Measurements from ENCODE around the gene PFDN5.

PFDN5 gene

DNA sequence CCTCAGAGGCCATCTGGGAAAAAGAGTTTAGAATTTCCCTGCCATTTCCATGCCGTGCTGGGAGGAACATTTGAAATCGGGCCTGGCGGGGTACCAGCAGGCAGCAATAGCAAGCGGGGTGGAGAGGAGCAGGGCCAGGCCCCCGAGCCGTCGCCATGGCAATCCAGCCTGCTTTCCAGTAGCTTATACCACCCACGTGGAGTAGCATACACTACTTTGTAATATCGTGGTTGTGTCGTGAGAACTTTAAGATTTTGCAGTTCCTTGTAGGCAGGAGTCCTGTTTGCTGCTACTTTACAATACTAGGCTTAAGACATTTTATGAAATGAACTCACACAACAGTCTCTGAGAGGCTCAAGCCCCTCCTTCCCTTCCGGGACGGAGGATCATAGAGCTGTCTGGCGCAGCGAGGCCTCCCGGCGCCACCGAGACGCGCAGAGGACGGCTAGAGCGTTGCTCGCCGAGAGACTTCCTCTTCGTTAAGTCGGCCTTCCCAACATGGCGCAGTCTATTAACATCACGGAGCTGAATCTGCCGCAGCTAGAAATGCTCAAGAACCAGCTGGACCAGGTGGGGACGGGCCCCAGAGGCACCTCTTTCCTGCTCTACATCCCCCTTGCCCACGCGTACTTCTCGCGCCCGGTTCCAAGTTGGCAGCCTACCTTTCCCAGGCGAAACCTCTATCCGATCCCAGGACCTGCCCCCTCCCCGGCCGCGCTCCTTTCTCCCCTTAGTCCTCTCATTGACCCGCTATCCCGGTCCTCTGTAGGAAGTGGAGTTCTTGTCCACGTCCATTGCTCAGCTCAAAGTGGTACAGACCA, at the start of gene PFDN5:
PFDN5 (plus strand) TSS at position 473 of the 821 bp plus-strand sequence; CDS start at position 499, 26 bp downstream.
- peak; percentile 83 for DNase-seq

DNA sequence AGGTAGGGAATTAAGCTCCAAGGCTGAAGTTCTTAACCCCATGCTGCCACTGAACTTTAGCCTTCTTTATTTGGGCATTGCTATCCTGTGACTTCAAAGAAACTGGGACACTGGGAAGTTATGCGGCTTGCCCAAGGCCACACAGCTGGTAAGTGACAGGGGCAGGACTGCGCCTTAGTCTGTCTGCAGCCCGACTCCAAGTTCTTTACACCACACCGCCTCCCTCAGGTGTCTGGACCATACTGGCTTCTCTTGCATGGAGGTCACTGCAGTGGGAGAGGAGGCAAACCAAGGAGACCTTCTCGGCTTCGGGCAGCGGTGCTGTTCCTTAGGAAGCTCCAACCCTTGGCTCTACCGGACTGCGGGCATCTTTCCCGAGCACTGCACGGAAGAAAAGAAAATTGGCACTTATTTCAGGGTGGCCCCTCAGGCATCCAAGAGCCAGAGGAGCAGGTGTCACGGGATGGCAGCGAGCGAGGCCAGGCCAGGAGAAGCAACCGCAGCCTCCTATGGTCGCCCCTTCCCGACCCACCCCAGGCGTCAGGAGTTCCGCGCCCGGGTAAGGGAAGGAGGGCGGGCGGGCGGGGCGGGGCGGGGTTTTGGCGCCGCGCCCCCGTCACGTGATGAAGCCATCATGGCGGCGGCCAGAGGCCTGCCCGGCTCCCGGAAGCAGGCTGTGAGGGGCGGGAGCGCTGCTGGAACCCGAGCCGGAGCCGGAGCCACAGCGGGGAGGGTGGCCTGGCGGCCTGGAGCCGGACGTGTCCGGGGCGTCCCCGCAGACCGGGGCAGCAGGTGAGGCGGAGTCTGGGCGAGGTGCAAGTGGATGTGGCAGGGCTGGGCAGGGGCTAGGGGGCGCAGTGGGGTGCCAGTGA, 43.6 kb upstream of the PFDN5 start:
- DNase-seq: peak; percentile 79

DNA sequence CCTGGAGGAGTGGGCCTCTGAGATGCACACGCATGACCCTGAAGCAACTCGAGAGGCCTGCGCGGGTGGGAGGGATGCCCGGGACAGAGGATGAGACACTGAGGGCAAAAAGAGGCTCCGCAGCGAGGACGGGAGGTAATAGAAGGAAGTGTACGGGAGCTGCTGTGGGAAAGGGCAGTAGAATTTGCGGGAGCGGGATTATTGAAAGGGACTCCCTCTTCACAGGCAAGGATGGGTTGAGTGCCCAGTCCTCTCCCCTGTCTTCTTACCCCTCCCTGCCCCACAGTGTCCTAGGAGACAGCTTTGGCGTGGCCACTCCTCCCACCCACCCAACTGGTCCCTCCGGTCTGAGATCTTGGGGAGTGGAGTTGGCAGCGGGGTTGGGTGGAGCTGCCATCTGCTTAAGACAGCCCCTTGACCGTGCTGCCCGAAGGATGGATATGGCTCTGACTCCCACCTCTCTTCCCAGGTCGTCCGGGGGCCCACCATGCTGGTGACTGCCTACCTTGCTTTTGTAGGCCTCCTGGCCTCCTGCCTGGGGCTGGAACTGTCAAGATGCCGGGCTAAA, 42.9 kb upstream of the PFDN5 start:
- DNase-seq: no peak

DNA sequence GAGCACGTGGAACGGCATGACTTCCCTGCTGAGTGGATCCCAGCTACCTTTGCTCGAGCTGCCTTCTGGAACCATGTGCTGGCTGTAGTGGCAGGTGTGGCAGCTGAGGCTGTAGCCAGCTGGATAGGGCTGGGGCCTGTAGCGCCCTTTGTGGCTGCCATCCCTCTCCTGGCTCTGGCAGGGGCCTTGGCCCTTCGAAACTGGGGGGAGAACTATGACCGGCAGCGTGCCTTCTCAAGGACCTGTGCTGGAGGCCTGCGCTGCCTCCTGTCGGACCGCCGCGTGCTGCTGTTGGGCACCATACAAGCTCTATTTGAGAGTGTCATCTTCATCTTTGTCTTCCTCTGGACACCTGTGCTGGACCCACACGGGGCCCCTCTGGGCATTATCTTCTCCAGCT, 42.0 kb upstream of the PFDN5 start:
- DNase-seq: no peak

DNA sequence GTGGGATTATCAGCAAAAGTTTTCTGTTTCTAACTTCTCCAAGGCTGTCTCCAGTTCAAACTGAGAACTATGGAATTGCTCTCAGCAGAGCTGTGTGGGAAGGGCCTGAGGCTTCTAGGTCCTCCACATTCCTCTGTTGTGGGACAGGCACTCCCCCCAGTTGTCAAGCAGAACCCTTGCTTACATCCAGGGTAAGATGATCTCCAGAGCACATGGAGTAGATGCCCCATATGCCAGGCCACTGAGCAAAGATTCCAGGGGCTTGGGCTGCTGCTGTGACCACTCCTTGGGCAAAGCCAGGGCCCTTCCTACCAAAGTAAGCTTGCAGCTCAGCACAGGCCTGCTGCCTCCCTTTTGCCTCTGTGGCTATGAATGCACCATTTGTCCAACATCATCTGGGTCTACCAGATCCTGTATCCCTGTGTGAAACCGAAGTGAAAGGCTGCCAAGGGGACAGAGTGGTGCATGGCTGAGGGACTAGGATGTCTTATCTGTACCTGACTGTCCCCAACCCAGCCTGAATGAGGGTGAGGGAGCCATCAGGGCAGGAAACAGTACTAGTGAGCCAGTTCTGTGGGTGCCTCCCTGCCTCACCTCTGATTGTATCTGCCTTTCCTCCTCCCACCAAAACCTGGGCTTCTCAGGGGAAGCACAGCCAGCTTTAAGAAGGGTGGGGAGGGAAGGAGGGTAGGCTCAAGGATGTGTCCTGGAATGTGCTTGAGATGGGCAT, 40.4 kb upstream of the PFDN5 start:
- DNase-seq: no peak

DNA sequence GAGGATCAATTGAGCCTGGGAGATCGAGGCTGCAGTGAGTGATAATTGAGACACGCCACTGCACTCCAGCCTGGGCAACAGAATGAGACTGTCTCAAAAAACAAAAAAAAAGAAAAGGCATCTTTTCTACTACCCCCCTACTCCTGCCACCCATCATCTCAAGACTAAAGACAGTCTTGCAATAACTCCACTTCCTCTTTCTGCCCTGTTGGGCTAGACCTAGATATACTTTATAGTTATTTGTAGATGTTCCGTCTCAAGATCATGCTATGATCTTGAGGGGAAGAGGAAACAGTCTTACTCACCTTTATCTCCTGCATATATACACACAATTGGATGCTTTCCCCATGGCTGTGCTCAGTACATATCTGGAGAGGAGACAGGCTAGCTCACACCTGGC, 39.3 kb upstream of the PFDN5 start:
- no peak for DNase-seq

DNA sequence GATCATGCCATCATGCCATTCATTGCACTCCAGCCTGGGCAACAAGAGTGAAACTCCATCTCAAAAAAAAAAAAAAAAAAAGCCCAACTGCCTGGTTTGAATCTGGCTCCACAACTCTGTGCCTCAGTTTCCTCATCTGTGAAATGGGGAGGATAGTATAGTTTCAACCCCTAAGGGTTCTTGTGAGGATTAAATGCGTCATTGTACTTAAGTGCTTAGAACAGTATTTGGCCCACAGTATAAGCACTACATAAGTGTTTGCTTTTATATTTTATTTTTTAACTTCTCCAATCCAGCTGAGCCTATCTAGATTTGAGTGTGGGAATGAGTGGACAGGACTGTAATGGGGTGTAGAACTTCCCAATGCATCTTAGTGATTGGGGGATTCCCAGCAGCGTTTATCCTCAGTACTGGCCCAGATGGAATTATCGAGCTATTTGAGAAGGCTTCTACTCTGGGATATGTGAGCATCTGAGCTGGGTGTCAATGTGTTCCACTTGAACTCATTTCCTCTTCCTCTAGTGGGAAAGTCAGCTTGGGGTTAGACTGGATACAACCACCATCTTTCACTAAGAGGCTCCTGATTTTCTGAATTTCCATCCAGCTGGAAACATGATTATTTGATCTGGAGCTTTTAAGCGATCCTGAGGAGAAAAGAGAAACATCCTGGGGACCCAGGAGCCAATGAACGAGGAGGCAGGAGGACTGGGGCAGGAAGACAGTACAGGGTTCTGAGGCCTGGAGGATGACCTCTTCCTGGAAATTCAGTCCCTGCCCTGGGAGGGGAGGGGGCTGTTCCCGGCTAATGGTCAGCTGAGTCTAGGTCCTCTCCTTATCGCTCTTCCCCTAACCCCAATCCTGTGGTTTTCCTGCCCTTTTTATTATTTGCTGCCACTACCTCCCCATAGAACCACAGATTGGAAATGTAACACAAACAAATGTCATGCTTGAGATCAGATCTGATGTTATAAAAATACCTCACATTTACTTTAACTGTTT, 36.5 kb upstream of the PFDN5 start:
- no peak for DNase-seq

DNA sequence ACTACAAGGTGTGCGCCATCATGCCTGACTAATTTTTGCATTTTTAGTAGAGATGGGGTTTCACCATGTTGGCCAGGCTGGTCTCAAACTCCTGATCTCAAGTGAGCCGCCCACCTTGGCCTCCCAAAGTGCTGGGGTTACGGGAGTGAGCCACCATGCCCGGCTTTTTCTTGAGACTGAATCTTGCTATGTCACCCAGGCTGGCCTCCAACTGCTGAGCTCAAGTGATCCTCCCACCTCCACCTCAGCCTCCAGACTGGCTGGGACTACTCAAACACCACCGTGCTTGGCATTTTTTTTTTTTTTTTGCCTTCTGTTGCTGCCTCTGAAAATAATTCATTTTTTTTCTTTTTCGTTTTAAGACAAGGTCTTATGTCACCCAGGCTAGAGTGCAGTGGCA, 35.5 kb upstream of the PFDN5 start:
- DNase-seq: no peak

DNA sequence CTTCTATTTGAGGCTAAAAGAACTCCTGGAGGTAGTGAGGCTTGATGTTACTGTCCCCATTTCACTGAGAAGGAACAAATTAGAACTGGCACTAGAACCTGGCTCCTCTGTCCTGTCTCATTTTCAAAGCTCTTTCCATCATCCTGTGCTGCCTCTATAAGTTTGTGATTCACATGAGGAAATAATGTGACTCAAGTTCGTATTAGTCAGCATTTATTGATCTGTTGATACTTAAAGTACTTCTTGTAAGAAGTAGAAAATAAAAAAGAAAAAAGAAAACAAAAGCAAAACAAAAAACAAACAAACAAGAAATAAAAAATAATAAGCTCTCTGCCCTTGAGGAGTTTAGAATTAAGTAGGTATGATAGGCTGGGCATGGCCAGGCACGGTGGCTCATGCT, 29.6 kb upstream of the PFDN5 start:
- DNase-seq: no peak

DNA sequence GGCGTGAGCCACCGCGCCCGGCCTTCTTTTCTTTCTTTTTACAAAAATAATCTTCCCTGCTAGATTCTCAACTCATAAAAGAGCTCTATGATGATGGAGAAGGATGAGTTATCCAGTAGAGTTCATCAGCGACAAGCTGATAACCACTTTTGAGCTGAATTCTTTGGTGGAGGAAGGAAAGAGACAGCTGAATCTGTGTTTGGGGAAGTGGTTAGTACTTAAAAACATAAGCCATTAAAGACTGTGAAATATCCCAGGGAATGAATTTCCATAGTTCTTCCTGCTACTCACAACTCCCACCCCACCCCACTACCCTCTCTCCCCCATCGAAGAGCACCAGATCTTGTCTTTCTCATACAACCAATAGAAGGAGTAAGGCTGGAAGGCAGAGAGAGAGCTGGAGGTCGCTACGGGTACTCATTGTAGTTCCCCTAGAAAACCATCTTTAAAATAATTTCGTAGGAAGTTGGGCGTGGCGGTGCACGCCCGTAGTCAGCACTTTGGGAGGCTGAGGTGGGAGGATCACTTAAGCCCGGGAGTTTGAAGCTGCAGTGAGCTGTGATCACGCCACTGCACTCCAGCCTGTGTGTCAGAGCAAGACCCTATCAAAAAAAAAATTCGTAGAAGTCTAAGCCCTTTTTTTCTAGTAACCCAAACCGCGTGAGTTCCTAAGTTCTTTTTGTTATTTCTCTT, 27.9 kb upstream of the PFDN5 start:
- DNase-seq: no peak

DNA sequence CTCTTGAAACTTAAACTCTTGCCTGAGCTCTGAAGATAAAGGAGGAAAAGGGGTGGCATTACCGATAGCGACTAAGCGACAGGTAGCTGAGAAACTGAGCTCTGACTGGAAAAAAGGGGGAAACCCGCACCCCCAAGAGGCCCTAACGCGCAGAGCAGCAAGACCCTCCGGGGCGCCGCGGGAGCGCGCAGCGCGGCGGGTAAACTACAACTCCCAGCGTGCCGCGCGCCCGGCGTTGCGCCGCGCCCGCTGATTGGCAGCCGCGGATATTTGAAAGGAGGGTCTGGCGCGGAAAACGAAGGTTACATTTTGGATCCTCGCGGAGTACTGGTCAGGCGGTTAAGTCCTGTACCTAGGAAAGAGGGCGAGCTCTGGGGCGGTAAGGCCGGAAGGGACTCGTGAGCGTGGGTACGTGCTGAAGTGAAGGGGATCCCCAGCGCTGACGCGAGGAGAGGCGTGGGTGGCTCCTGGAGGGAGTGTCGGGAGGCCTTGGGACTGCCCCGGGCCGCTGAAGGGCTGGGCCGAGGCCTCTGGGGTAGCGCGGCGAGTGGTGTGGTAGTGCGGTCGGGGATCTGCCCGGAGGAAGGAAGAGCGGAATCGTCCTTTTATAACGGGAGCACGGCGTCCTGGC, 27.2 kb upstream of the PFDN5 start, which contains the start of gene ESPL1:
ESPL1 (plus strand) TSS at position 301 of the 631 bp plus-strand sequence. CDS start 468 bp downstream, outside the sequence.
- peak; percentile 83 for DNase-seq

DNA sequence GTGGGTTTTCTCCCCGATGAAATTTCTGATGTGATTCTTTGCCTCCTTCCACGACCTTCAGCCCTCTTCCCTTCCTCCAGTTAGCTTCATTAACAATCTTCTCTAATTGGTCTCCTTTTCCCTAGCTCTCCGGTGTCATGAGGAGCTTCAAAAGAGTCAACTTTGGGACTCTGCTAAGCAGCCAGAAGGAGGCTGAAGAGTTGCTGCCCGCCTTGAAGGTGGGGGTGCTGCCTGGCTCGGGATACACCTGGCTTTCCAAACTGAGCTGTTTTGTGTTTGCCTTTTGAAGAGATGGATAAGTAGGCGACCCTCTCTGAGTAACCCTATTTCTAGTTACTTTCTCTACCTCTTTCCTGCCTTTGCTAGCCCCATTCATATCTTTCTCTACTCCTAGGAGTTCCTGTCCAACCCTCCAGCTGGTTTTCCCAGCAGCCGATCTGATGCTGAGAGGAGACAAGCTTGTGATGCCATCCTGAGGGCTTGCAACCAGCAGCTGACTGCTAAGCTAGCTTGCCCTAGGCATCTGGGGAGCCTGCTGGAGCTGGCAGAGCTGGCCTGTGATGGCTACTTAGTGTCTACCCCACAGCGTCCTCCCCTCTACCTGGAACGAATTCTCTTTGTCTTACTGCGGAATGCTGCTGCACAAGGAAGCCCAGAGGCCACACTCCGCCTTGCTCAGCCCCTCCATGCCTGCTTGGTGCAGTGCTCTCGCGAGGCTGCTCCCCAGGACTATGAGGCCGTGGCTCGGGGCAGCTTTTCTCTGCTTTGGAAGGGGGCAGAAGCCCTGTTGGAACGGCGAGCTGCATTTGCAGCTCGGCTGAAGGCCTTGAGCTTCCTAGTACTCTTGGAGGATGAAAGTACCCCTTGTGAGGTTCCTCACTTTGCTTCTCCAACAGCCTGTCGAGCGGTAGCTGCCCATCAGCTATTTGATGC, 26.4 kb upstream of the PFDN5 start:
- DNase-seq: no peak

DNA sequence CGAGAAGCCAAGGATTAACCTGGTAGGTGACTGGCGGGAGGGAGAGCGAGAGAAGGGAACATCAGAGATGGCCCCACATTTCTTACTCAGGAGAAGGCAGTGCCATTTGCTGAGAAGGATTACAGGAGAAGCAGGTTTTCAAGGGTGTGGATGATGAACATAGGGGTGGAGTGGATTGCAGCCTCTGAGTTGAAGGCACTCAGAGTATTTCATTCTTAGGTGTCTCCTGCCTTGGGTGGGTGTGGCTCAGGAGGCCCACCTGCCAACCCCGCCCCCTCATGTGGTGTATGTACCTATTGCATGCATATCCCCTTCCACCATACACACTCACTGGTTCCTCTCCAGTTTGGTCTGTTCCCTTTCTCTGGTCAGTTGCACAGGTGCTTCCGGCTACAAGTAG, 20.9 kb upstream of the PFDN5 start:
- no peak for DNase-seq

DNA sequence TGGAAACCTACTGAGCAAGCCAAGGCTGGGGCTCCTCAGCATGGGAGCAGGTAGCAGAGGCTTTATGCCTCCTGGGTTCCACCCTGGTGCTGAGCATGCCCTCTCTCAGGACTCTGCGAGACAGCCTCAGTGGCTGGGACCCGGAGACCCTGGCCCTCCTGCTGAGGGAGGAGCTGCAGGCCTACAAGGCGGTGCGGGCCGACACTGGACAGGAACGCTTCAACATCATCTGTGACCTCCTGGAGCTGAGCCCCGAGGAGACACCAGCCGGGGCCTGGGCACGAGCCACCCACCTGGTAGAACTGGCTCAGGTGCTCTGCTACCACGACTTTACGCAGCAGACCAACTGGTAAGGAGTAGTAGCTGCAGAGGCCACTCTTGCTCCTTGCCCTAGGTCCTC, 18.8 kb upstream of the PFDN5 start:
- no peak for DNase-seq

DNA sequence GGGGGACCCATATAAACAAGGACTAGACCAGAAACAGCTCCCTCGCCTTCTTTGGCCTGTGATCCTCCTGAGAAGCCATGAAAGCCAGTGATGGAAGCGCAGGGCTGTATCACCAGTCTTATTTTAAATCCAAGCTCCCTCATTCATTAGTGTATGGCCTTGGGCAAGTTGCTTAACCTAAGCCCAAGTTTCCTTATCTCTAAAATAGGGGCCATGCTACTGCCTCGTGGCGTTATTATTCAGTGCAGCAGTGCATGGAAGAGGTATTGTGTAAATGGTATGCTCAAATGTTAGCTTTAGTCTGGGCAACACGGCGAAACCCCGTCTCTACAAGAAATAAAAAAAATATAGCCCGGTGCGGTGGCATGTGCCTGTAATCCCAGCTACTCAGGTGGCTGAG, 17.4 kb upstream of the PFDN5 start:
- no peak for DNase-seq

DNA sequence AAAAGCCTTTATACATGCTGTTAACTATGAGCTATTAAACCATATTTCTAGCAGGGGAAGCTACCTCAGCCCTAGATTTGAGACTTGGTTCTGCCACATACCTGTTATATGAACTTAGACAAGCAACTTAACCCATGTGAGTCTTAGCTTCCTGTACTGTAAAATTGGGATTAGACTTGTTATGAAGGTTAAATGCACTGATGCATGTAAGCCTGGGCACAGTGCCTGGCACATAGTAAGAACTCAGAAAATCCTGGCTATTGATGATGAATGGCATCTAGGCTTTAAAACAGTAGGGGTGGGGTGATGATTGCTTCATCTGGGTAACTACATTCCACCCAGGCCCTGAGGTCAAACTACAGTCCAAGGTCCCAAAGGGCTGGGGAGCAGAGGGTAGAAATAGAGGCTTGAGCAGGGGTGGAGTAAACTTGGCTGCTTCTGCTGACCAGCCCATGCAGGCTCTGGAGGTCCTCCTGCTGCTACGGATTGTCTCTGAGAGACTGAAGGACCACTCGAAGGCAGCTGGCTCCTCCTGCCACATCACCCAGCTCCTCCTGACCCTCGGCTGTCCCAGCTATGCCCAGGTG, 16.0 kb upstream of the PFDN5 start:
- no peak for DNase-seq

DNA sequence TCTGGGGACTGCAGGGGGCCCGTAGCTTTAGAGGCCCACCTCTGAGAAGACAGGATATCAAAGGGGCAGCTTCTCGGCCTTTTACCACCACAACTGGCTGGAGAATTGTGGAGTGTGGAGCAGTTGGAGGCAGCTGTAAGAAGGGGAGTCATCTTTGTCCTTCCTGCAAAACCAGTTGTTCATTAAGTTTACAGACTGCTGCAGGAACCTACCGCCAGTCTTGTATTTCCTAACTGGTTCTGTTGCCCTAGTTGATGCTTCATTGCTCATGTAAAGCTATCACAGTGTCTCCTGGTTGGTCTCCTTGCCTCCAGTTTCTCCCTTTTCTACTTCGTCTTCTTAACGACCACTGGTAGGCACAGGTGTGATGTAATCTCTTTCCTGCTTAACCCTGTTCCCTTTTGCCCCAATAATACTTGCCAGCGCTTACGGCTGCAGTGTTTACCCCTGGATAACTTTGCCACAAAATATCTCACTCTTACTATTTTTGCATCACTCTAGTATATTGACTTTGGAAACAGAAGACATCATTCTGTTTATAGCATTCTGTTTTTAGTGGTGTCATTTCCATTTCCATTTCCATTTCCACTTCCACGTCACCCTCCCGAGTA, 15.3 kb upstream of the PFDN5 start:
- DNase-seq: no peak

DNA sequence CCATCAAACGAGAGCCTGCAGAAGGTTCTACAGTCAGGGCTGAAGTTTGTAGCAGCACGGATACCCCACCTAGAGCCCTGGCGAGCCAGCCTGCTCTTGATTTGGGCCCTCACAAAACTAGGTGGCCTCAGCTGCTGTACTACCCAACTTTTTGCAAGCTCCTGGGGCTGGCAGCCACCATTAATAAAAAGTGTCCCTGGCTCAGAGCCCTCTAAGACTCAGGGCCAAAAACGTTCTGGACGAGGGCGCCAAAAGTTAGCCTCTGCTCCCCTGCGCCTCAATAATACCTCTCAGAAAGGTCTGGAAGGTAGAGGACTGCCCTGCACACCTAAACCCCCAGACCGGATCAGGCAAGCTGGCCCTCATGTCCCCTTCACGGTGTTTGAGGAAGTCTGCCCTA, 8.9 kb upstream of the PFDN5 start:
- no peak for DNase-seq

Measured in NCI-H226 (cell line).